ENCODE data around the gene PDS5B.

DNA sequence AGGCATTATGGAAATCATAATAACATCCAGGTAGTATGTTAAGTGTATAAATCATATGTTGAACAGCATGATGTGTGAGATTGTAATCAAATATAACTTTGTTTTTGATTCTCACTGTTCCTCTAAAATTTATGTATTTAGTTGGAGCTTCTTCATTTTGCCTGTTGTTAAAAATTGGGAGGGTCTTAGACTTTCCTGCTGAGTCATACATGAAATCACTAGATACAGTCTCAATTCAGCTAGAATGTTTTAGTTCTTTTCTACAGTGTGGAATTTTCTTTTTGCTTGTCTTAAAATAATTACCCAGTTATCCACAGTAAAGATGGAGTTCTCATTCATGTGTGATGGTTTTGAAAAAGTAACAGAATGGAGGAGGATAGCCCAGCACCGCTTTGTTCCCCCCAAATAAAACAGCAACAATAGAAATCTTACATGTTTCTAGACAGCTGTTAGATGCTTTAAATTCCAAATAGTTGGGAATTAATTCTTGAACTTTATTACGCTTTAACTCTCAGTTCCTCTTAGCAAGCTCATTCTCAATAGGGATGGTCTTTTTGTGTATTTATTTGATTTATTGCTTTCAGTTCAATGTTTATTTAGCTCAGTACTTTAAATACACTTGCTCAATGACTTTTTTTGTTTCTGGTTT is 109.5 kb downstream of the PDS5B start:
- TF ChIP-seq, protein P1, sequence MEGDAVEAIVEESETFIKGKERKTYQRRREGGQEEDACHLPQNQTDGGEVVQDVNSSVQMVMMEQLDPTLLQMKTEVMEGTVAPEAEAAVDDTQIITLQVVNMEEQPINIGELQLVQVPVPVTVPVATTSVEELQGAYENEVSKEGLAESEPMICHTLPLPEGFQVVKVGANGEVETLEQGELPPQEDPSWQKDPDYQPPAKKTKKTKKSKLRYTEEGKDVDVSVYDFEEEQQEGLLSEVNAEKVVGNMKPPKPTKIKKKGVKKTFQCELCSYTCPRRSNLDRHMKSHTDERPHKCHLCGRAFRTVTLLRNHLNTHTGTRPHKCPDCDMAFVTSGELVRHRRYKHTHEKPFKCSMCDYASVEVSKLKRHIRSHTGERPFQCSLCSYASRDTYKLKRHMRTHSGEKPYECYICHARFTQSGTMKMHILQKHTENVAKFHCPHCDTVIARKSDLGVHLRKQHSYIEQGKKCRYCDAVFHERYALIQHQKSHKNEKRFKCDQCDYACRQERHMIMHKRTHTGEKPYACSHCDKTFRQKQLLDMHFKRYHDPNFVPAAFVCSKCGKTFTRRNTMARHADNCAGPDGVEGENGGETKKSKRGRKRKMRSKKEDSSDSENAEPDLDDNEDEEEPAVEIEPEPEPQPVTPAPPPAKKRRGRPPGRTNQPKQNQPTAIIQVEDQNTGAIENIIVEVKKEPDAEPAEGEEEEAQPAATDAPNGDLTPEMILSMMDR (IDR thresholded peaks at IDR 0.05) = no peak
- no peak for TF ChIP-seq ZFX (IDR thresholded peaks at IDR 0.05; ENCODE audit: borderline replicate concordance)

Measured in 22Rv1 (cell line).